Ishikawa (cell line): ENCODE data around the gene BIN2.
A peak's percentile ranks its signal among the peaks of the same experiment; 100 is the strongest.

Experiments
- CEBPB ChIP-seq: IDR thresholded peaks from 2 replicates; pipeline ENCODE4 v1.6.1; 2012
- CREB1 ChIP-seq: IDR thresholded peaks from 2 replicates; pipeline ENCODE4 v1.6.1; 2012; ENCODE audit warnings: low read depth
- EGR1 ChIP-seq: IDR thresholded peaks from 2 replicates; pipeline ENCODE4 v1.6.1; 2012
- EP300 ChIP-seq: IDR thresholded peaks from 2 replicates; pipeline ENCODE4 v1.6.1; 2012; ENCODE audit warnings: borderline replicate concordance
- FOXM1 ChIP-seq: IDR thresholded peaks from 2 replicates; pipeline ENCODE4 v1.6.1; 2012; ENCODE audit warnings: low read depth, borderline replicate concordance
- NFIC ChIP-seq: IDR thresholded peaks from 2 replicates; pipeline ENCODE4 v1.6.1; 2012
- RAD21 ChIP-seq: IDR thresholded peaks from 2 replicates; pipeline ENCODE4 v1.6.1; 2012; ENCODE audit warnings: low read depth
- TAF1 ChIP-seq: IDR thresholded peaks from 2 replicates; pipeline ENCODE4 v1.6.1; 2012; ENCODE audit warnings: low read depth, mild to moderate bottlenecking
- TCF12 ChIP-seq: IDR thresholded peaks from 2 replicates; pipeline ENCODE4 v1.6.1; 2012; ENCODE audit warnings: low read depth
- TEAD4 ChIP-seq: IDR thresholded peaks from 2 replicates; pipeline ENCODE4 v1.6.1; 2012
- YY1 ChIP-seq: IDR thresholded peaks from 2 replicates; pipeline ENCODE4 v1.6.1; 2012; ENCODE audit warnings: low read depth
- ZBTB7A ChIP-seq: IDR thresholded peaks from 2 replicates; pipeline ENCODE4 v1.6.1; 2012; ENCODE audit warnings: low read depth
- TF ChIP-seq, protein P1 (sequence below): IDR thresholded peaks from 2 replicates; pipeline ENCODE4 v1.6.1; 2012
- TF ChIP-seq, protein P2 (sequence below): IDR thresholded peaks from 2 replicates; pipeline ENCODE4 v1.6.1; 2012; ENCODE audit warnings: low read depth, mild to moderate bottlenecking
- TF ChIP-seq, protein P3 (sequence below): IDR thresholded peaks from 2 replicates; pipeline ENCODE4 v1.6.1; 2012

BIN2 gene

DNA sequence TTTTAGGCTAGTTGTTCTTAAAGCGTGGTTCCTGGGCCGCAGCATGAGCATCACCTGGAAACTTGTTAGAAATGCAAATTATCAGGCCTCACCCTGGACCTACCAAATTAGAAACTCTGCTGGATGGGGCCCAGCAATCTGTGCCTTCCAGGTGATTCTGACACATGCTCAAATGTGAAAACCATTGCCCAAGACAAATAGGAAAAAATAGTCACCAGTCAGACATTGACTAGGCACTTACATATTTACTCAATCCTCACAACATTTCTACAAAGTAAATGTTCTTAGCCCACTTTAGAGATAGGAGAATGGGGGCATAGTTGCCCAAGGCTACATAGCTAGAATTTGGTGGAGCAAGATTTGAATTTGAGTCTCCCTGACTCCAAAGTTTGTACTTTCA is 19.2 kb upstream of the BIN2 start:
- TF ChIP-seq ZBTB7A (no peak), RAD21 (no peak), TCF12 (no peak), CEBPB (no peak), NFIC (no peak), TAF1 (no peak), EP300 (no peak), CREB1 (no peak), FOXM1 (no peak), TEAD4 (no peak), YY1 (no peak), EGR1 (no peak)
- TF ChIP-seq, protein P1, sequence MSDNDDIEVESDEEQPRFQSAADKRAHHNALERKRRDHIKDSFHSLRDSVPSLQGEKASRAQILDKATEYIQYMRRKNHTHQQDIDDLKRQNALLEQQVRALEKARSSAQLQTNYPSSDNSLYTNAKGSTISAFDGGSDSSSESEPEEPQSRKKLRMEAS = no peak
- TF ChIP-seq, protein P2, sequence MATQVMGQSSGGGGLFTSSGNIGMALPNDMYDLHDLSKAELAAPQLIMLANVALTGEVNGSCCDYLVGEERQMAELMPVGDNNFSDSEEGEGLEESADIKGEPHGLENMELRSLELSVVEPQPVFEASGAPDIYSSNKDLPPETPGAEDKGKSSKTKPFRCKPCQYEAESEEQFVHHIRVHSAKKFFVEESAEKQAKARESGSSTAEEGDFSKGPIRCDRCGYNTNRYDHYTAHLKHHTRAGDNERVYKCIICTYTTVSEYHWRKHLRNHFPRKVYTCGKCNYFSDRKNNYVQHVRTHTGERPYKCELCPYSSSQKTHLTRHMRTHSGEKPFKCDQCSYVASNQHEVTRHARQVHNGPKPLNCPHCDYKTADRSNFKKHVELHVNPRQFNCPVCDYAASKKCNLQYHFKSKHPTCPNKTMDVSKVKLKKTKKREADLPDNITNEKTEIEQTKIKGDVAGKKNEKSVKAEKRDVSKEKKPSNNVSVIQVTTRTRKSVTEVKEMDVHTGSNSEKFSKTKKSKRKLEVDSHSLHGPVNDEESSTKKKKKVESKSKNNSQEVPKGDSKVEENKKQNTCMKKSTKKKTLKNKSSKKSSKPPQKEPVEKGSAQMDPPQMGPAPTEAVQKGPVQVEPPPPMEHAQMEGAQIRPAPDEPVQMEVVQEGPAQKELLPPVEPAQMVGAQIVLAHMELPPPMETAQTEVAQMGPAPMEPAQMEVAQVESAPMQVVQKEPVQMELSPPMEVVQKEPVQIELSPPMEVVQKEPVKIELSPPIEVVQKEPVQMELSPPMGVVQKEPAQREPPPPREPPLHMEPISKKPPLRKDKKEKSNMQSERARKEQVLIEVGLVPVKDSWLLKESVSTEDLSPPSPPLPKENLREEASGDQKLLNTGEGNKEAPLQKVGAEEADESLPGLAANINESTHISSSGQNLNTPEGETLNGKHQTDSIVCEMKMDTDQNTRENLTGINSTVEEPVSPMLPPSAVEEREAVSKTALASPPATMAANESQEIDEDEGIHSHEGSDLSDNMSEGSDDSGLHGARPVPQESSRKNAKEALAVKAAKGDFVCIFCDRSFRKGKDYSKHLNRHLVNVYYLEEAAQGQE = no peak
- TF ChIP-seq, protein P3, sequence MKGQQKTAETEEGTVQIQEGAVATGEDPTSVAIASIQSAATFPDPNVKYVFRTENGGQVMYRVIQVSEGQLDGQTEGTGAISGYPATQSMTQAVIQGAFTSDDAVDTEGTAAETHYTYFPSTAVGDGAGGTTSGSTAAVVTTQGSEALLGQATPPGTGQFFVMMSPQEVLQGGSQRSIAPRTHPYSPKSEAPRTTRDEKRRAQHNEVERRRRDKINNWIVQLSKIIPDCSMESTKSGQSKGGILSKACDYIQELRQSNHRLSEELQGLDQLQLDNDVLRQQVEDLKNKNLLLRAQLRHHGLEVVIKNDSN = no peak

DNA sequence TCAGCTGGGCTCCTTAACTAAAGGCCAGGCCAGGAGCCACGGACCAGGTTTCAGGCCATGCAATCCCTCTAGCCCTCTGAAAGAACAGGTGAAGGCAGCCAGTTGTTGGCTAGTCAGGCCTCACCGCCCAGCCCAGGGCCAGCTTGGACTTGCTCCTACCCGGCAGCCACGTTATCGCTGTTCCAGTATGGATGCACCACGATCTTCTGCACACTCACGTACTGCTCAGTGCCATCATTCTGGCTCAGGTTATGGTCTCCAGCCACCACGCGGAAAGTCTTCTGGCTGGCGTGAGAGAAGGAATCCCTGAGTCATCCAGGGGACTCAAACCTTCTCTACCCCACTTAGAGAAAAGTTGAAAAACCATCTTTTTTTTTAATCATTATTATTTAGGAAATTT is 18.4 kb upstream of the BIN2 start:
- TF ChIP-seq EGR1 (no peak), RAD21 (no peak), CREB1 (no peak), ZBTB7A (no peak), TAF1 (no peak), TEAD4 (no peak), TCF12 (no peak), YY1 (no peak), CEBPB (no peak), FOXM1 (no peak), EP300 (no peak)
- TF ChIP-seq, protein P1 = no peak
- TF ChIP-seq, protein P3 = no peak
- TF ChIP-seq, protein P2 = no peak

DNA sequence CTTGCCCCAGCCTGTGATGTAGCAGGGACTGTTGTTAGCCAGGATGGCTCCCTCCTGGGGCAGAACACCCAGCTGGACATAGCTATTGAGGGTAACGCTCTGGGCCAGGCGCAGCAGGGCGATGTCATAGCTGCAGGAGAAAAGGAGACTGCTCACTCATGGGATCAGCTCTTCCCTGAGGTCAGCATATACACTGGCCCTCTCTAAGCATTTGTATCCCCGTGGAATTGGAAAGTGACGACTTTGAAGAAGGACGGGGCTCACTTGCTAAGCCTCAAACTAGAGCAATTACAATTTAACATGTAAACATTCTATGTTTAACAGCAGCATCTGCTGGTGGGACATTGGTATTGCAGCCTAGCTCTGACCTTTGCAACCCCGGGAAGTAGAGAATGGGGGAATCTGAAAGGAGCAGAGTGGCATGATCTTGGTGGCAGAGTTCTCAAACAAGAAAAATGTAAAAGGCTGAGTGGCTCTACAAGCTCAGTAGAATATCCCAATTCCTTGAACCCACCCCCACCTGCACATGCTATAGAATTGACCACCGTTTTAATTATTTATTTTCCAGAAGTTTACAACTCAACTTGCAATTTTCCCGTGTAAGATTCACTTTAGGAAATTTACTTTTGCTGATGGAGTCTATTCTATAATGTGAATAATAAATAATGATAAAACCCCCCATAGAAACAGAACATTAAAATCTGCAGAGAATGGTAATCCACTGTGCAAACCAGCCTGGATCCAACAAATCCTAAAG is 17.5 kb upstream of the BIN2 start:
- peak; percentile 5; the same call in 1 of the 2 replicates for TF ChIP-seq TEAD4
- no peak for TF ChIP-seq CREB1
- peak; percentile 100 for TF ChIP-seq RAD21
- TF ChIP-seq TCF12 = no peak
- TF ChIP-seq, protein P3 = no peak

DNA sequence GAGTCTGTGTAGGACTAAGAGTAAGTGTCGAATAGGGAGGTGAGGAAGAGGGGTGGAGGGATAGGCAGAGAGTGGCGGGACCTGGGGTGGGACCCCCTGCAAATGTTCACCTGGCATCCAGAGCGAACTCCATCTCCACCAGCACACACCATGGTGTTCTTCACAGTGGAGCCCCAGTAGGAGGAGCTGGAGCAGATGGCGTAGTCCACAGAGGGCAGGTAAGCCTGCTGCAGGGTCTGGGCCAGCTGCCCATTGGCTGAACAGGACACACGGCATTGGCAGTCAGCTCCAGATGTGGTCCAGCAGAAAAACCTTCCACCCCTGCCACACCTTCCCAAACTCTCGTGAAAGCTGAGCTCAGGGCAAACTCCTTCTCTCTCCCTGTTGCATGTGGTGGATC is 15.8 kb upstream of the BIN2 start:
- TF ChIP-seq RAD21 (no peak), CEBPB (no peak), TCF12 (no peak), NFIC (no peak), EGR1 (no peak)
- TF ChIP-seq, protein P2 = no peak
- TF ChIP-seq, protein P1 = no peak
- TF ChIP-seq, protein P3 = no peak
